Stimulated activated memory B cell treated with anti-CD40 and anti-IgM and Interleukin-4, amounts not matched to agents 10 μg/mL and 1 μg/mL and 100 μg/mL, for 72 hours (primary cell): ENCODE data around the gene AP1G2.
"Not testable (repeated sequence)": the region's sequence is repeated elsewhere in the genome, so short reads cannot be mapped to it uniquely, and the experiment has no call there.

Experiments used
- ATAC-seq: fragments of 150-1000 bp; cut with Tn5 transposase; 2 replicates; pipeline ENCODE4 v1.10.0; 2021
- H3K27ac Mint-ChIP-seq: one replicate; pipeline ENCODE4 v1.8.0; 2022; ENCODE audit warnings: mild to moderate bottlenecking, mixed read lengths
- H3K27me3 Mint-ChIP-seq: one replicate; pipeline ENCODE4 v1.8.0; 2022; ENCODE audit warnings: mixed read lengths
- H3K36me3 Mint-ChIP-seq: one replicate; pipeline ENCODE4 v1.8.0; 2022; ENCODE audit warnings: mixed read lengths
- H3K4me1 Mint-ChIP-seq: one replicate; pipeline ENCODE4 v1.8.0; 2022; ENCODE audit warnings: mixed read lengths
- H3K4me3 Mint-ChIP-seq: one replicate; pipeline ENCODE4 v1.8.0; 2022; ENCODE audit warnings: mild to moderate bottlenecking, moderate library complexity, mixed read lengths
- H3K9me3 Mint-ChIP-seq: one replicate; pipeline ENCODE4 v1.8.0; 2022; ENCODE audit warnings: mixed read lengths

AP1G2 gene

GRCh38 chr14:23546450-23547035, 21.0 kb downstream of the AP1G2 start:
- Mint-ChIP-seq H3K27me3 (no peaks in the 10 kb centered on the region), H3K9me3 (no peaks in the 10 kb centered on the region), H3K27ac (no peak overlapping the region), H3K4me3 (no peak overlapping the region), H3K4me1 (no peaks in the 10 kb centered on the region), H3K36me3 (peaks cover 7% of the 10 kb centered on the region)
- no peak for ATAC-seq

GRCh38 chr14:23545740-23546365, 21.7 kb downstream of the AP1G2 start:
- Mint-ChIP-seq H3K27ac (no peak overlapping the region), H3K27me3 (no peaks in the 10 kb centered on the region), H3K4me3 (no peak overlapping the region), H3K36me3 (peaks cover 7% of the 10 kb centered on the region), H3K9me3 (no peaks in the 10 kb centered on the region), H3K4me1 (no peaks in the 10 kb centered on the region)
- ATAC-seq, result no peak

GRCh38 chr14:23544511-23545447, 22.8 kb downstream of the AP1G2 start:
- H3K27ac Mint-ChIP-seq, result no peak overlapping the region
- no peak for ATAC-seq
- peaks cover 7% of the 10 kb centered on the region for H3K36me3 Mint-ChIP-seq
- no peak overlapping the region for H3K4me3 Mint-ChIP-seq
- no peaks in the 10 kb centered on the region for H3K27me3 Mint-ChIP-seq
- no peaks in the 10 kb centered on the region for H3K4me1 Mint-ChIP-seq
- no peaks in the 10 kb centered on the region for H3K9me3 Mint-ChIP-seq

- peaks cover 7% of the 10 kb centered on the region for H3K36me3 Mint-ChIP-seq
Measured at GRCh38 chr14:23543403-23543802, 24.2 kb downstream of the AP1G2 start.

DNA sequence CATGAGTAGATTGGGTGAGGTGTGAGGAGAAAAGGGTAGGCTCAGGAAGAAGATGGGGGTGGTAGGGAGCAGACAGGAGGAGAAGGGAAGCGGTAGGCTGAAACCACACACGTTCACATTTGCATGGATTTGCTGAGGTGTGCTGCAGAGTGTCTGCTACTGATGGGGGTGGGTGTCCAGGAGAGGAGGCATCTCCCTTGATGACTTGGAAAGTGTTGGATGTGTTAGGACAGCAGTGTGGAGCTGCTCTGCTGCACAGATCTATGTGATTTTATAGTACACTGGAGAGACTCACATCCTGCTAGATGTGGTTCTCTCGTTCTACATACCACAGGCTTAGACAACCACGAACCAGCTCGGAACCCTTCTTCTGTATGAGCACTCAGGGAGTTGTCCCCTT, 25.3 kb downstream of the AP1G2 start:
- H3K4me1 Mint-ChIP-seq, result peaks cover 4% of the 10 kb centered on the region

More at GRCh38 chr14:23543403-23543802, 24.2 kb downstream of the AP1G2 start:
- Mint-ChIP-seq H3K27ac (no peak overlapping the region), H3K9me3 (no peaks in the 10 kb centered on the region), H3K4me3 (no peak overlapping the region), H3K27me3 (no peaks in the 10 kb centered on the region), H3K4me1 (peaks cover 4% of the 10 kb centered on the region)
- no peak for ATAC-seq

DNA sequence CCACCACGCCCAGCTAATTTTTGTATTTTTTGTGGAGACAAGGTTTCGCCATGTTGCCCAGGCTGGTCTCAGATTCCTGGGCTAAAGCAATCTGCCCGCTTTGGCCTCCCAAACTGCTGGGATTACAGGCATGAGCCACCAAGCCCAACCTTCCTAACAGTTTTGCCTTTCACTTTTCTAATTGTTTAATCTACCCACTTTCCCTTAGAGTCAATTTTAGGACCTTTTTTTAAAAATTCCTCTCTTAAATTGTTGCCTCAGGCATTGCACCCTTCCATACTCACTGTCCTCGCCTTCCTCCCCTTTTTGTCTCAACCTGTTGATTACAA, 27.5 kb downstream of the AP1G2 start:
- peaks cover 4% of the 10 kb centered on the region for H3K4me1 Mint-ChIP-seq
- H3K27me3 Mint-ChIP-seq, result no peaks in the 10 kb centered on the region
- peaks cover 6% of the 10 kb centered on the region for H3K36me3 Mint-ChIP-seq
- H3K27ac Mint-ChIP-seq, result no peak overlapping the region
- H3K4me3 Mint-ChIP-seq, result no peak overlapping the region
- no peak for ATAC-seq
- no peaks in the 10 kb centered on the region for H3K9me3 Mint-ChIP-seq

More for the DNA sequence above, 25.3 kb downstream of the AP1G2 start:
- no peak overlapping the region for H3K27ac Mint-ChIP-seq
- no peaks in the 10 kb centered on the region for H3K9me3 Mint-ChIP-seq
- no peaks in the 10 kb centered on the region for H3K27me3 Mint-ChIP-seq
- no peak for ATAC-seq
- no peak overlapping the region for H3K4me3 Mint-ChIP-seq
- H3K36me3 Mint-ChIP-seq, result peaks cover 7% of the 10 kb centered on the region

DNA sequence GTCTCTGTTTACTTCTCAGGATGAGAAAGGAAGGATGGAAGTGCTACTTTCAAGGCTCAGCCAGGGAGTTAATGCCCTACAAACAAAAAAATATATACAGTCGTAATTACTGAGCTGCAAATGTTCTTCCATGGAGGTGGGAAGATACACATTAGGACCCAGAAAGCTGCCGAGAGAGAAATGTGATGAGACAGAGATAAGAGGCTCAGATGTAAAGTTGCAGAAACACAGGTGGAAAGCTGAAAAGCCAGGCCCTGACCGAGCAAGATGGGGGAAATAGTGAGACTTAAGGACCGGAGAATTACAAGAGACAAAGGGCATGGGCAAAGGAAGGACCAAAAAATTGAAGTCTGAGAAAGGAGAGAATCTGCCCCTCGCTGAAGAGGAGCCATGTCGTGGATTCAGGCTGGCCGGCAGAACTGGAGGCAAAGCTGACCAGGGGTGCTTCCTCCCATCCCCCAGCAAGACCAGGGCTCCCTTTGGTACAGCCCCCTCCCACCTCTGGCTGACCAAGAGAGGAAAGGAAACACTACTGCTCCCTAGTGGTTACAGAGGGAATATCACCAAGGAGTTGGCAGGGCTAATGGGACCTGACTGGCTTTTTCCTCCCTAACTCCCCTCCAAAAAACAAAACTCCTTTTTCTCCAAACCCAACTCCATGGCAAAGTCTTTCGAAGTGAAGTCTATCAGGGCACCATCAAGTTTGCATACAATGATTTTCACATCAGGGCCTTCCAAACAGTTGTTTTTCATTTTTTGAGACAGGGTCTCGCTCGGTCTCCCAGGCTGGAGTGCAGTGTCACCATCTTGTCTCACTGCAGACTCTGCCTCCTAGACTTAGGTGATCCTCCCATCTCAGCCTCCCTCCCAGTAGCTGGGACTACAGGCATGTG, 28.1 kb downstream of the AP1G2 start:
- ATAC-seq, result no peak
- H3K27me3 Mint-ChIP-seq, result no peaks in the 10 kb centered on the region
- H3K4me1 Mint-ChIP-seq, result peaks cover 4% of the 10 kb centered on the region
- no peak overlapping the region for H3K27ac Mint-ChIP-seq
- no peaks in the 10 kb centered on the region for H3K9me3 Mint-ChIP-seq
- no peaks in the 10 kb centered on the region for H3K36me3 Mint-ChIP-seq
- H3K4me3 Mint-ChIP-seq, result no peak overlapping the region

DNA sequence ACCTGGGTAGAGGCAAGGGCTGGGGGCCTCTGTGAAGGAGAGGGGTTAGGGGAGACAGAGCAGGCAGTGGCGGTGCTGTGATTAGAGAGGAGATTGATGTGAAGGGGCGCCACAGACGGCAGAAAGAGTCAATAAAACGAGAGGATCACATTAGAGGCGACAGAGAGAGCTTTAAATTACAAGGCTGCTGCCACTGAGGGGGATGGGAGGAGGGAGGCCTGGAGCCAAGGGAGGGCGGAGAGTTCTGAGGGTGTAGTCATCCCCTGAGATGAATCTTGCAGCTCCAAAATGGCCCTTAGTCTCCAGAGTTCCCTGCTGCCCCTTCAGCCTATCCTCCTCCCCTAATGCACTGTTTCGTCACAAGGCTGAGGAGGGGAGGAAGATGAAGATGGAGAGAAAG, 28.8 kb downstream of the AP1G2 start:
- no peak for ATAC-seq
- no peak overlapping the region for H3K4me3 Mint-ChIP-seq
- H3K27ac Mint-ChIP-seq, result no peak overlapping the region

GRCh38 chr14:23538050-23538718, 29.4 kb downstream of the AP1G2 start:
- H3K27me3 Mint-ChIP-seq, result no peaks in the 10 kb centered on the region
- H3K36me3 Mint-ChIP-seq, result no peaks in the 10 kb centered on the region
- H3K4me3 Mint-ChIP-seq, result no peak overlapping the region
- no peak for ATAC-seq
- no peaks in the 10 kb centered on the region for H3K9me3 Mint-ChIP-seq
- H3K4me1 Mint-ChIP-seq, result peaks cover 4% of the 10 kb centered on the region
- no peak overlapping the region for H3K27ac Mint-ChIP-seq

More for the DNA sequence above, 28.8 kb downstream of the AP1G2 start:
- H3K27me3 Mint-ChIP-seq, result no peaks in the 10 kb centered on the region
- H3K9me3 Mint-ChIP-seq, result no peaks in the 10 kb centered on the region
- H3K36me3 Mint-ChIP-seq, result no peaks in the 10 kb centered on the region
- H3K4me1 Mint-ChIP-seq, result peaks cover 4% of the 10 kb centered on the region

- ATAC-seq, result no peak
- Mint-ChIP-seq H3K4me3 (no peak overlapping the region), H3K9me3 (no peaks in the 10 kb centered on the region), H3K27me3 (no peaks in the 10 kb centered on the region), H3K27ac (no peak overlapping the region), H3K36me3 (no peaks in the 10 kb centered on the region), H3K4me1 (peaks cover 4% of the 10 kb centered on the region)
Measured at GRCh38 chr14:23537351-23538049, 30.1 kb downstream of the AP1G2 start.

GRCh38 chr14:23536906-23537305, 30.7 kb downstream of the AP1G2 start:
- H3K36me3 Mint-ChIP-seq, H3K27ac Mint-ChIP-seq, H3K9me3 Mint-ChIP-seq, ATAC-seq, H3K4me3 Mint-ChIP-seq, H3K4me1 Mint-ChIP-seq, H3K27me3 Mint-ChIP-seq: not testable (repeated sequence)

DNA sequence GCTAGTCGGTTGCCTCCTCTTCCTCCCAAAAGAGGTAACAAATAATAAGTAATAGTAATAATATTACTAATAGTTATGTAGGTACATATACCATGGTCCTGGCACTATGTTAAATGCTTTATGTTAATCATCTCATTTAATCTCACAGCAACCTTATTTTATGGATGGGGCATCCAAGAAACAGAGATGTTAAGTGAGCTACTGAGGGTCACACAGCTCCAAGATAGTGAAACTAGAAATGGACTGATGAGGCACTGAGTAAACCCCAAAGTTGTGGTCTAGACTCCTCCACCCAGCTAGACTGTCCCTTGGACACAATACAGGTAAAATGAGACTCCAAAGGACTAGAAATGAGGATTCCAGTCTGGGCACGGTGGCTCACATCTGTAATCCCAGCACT, 31.1 kb downstream of the AP1G2 start:
- H3K4me3 Mint-ChIP-seq, result no peak overlapping the region
- no peaks in the 10 kb centered on the region for H3K9me3 Mint-ChIP-seq
- H3K27me3 Mint-ChIP-seq, result no peaks in the 10 kb centered on the region
- no peak for ATAC-seq
- peaks cover 4% of the 10 kb centered on the region for H3K4me1 Mint-ChIP-seq
- H3K27ac Mint-ChIP-seq, result no peak overlapping the region
- H3K36me3 Mint-ChIP-seq, result no peaks in the 10 kb centered on the region

DNA sequence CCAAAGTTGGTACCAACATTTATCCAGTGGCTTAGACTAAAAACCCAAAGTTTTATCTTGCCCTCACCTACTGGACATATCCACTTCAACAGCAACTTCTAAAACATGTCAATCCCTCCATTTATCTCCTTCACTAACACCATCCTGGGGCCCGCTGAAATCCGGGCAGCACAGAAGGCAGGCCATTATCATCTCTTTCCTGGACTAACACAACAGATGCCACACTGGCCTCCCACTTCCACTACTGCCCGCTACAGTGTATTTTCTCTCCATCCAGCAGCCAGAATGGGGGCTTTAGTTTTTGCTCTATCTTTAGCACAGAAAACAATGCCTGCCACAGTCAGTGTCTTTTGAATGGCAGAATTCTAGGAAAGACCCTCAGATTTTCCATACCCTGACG, 31.6 kb downstream of the AP1G2 start:
- no peak overlapping the region for H3K27ac Mint-ChIP-seq
- H3K9me3 Mint-ChIP-seq, result no peaks in the 10 kb centered on the region
- no peaks in the 10 kb centered on the region for H3K36me3 Mint-ChIP-seq
- no peak overlapping the region for H3K4me3 Mint-ChIP-seq
- H3K27me3 Mint-ChIP-seq, result no peaks in the 10 kb centered on the region
- H3K4me1 Mint-ChIP-seq, result peaks cover 4% of the 10 kb centered on the region
- no peak for ATAC-seq
